Neuron (in vitro differentiated cells): Measurements from ENCODE around the gene EPO.
"Not testable (repeated sequence)": the region's sequence is repeated elsewhere in the genome, so short reads cannot be mapped to it uniquely, and the experiment has no call there.

ENCODE experiments used
- H2AFZ ChIP-seq: one replicate; pipeline ENCODE4 v1.6.1; 2013; ENCODE audit warnings: low read depth, mild to moderate bottlenecking, inconsistent platforms, low read length, moderate library complexity
- H3K27me3 ChIP-seq: one replicate; pipeline ENCODE4 v1.6.1; 2013; ENCODE audit warnings: low read length; ENCODE audit not compliant: insufficient read depth
- H3K36me3 ChIP-seq: one replicate; pipeline ENCODE4 v1.6.1; 2013; ENCODE audit warnings: low read length; ENCODE audit not compliant: insufficient read depth
- H3K4me1 ChIP-seq: one replicate; pipeline ENCODE4 v1.6.1; 2013; ENCODE audit warnings: low read length; ENCODE audit not compliant: insufficient read depth
- H3K4me3 ChIP-seq: 2 replicates; pipeline ENCODE4 v1.5.1; 2013; ENCODE audit warnings: mild to moderate bottlenecking, low read length, moderate library complexity
- H3K9me3 ChIP-seq: one replicate; pipeline ENCODE4 v1.6.1; 2013; ENCODE audit warnings: low read length

EPO gene

DNA sequence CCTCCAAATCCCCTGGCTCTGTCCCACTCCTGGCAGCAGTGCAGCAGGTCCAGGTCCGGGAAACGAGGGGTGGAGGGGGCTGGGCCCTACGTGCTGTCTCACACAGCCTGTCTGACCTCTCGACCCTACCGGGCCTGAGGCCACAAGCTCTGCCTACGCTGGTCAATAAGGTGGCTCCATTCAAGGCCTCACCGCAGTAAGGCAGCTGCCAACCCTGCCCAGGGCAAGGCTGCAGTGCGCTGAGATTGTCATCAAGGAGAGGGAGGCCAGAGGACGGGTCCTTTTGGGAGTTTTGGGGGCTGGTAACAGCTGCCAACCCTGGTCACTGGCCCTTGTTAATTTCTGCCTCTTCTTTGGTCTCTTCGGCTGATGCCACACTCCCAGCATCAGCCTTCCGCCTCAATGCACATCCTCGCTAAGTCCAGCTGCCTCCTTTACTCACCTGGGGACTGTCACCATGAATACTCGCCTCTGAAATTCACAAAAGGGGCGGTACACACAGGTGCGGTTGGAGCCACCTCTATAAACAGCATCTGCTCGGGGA lies 3.5 kb downstream of the EPO start:
- Histone ChIP-seq H3K4me3 (no peak overlapping the region), H3K36me3 (no peaks in the 10 kb centered on the region), H3K4me1 (no peaks in the 10 kb centered on the region), H2AFZ (no peak overlapping the region), H3K9me3 (no peaks in the 10 kb centered on the region), H3K27me3 (peaks cover 55% of the 10 kb centered on the region)

DNA sequence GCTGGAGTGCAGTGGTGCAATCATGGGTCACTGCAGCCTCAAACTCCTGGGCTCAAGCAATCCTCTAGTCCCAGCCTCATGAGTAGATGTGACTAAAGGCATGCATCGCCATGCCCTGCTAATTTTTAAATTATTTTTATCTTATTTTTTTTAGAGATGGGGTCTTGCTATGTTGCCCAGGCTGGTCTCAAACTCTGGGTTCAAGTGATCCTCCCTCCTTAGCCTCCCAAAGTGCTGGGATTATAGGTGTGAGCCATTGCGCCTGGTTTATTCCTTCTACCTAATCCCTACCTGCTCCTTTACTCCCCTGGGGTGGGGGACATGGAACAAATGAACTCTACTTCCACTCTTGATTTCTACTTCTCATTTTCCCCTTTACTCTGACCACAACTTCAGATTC lies 4.1 kb downstream of the EPO start:
- H3K9me3 ChIP-seq, H2AFZ ChIP-seq, H3K4me1 ChIP-seq, H3K36me3 ChIP-seq, H3K4me3 ChIP-seq: not testable (repeated sequence)
- H3K27me3 ChIP-seq, result peaks cover 53% of the 10 kb centered on the region

DNA sequence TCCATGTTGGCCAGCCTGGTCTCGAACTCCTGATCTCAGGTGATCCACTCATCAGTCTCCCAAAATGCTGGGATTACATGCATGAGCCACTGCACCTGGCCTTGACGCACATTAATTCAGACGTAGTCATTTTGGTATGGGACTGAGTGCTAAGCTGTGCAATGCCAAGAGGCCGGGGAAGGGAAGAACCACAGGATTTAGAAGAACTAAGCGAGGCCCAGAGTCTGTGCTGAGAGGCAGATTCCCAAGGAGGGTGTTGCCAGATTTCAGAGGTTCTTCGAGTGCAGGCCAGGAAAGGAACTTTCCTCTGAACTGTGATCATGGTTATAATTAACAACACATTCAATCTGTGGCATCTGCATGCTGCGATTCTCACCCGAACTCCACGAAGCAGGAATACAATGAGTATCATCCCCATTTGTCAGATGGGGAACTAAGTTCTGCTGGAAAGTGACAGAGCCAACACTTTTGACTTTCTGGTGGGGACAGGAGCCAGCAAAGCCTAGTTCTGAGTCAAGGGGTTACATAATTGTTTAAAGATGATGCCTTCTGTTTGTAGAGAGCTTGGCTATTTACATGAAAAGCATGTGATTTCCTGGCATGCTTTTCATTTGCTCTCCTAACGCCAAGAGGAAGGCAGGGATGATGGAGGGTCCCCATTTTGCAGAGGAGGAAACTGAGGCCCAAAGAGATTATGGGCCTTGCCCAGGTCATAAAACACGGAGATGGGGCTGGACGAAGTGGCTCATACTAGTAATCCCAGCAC lies 6.9 kb downstream of the EPO start:
- H3K4me1 ChIP-seq, result no peaks in the 10 kb centered on the region
- no peak overlapping the region for H3K4me3 ChIP-seq
- no peak overlapping the region for H2AFZ ChIP-seq
- H3K9me3 ChIP-seq, result no peaks in the 10 kb centered on the region
- no peaks in the 10 kb centered on the region for H3K36me3 ChIP-seq
- H3K27me3 ChIP-seq, result peaks cover 29% of the 10 kb centered on the region

GRCh38 chr7:100728196-100728595 lies 7.9 kb downstream of the EPO start:
- Histone ChIP-seq H2AFZ (no peak overlapping the region), H3K27me3 (peaks cover 22% of the 10 kb centered on the region), H3K9me3 (no peaks in the 10 kb centered on the region), H3K4me1 (no peaks in the 10 kb centered on the region), H3K4me3 (no peak overlapping the region), H3K36me3 (no peaks in the 10 kb centered on the region)

DNA sequence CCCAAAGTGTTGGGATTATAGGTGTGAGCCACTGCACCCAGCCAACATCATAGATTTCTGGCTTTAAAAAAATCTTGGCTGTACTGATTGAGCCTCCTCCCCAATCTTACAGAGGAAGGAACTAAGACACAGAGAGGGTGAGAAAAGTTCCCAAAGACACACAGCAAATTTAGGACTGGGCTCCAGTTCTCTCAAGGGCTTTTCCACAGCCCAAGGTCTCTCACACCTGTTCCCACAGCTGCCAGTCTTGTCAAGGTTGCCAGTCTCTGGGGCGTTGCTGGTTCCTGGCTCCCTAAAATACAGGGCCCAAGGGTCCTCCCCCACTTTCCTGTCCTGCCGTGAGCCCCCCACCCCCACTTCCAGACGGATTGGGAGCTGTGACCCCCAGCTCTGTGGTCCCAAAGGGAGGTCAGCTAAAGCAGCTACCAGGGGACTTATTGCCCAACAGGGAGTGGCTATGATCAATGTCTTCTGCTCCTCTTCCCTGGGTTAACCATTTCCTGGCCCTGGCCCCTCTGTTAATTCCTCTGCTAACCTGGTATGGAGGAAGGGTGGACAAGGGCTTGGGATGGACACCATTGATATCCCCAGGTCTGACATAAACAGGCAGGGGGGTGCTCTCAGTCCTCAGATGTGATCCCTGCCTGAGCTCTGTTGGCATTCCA lies 10.0 kb downstream of the EPO start:
- Histone ChIP-seq H3K9me3 (no peaks in the 10 kb centered on the region), H3K4me3 (no peak overlapping the region), H3K4me1 (no peaks in the 10 kb centered on the region), H3K27me3 (peaks cover 15% of the 10 kb centered on the region), H2AFZ (no peak overlapping the region), H3K36me3 (no peaks in the 10 kb centered on the region)

- no peak overlapping the region for H3K4me3 ChIP-seq
- no peak overlapping the region for H2AFZ ChIP-seq
- H3K4me1 ChIP-seq, result no peaks in the 10 kb centered on the region
- no peaks in the 10 kb centered on the region for H3K9me3 ChIP-seq
- H3K27me3 ChIP-seq, result peaks cover 15% of the 10 kb centered on the region
- no peaks in the 10 kb centered on the region for H3K36me3 ChIP-seq
Measured at GRCh38 chr7:100731937-100732636, 11.8 kb downstream of the EPO start.

- Histone ChIP-seq H2AFZ (no peak overlapping the region), H3K4me3 (no peak overlapping the region), H3K36me3 (no peaks in the 10 kb centered on the region), H3K27me3 (peaks cover 3% of the 10 kb centered on the region), H3K9me3 (peaks cover 2% of the 10 kb centered on the region), H3K4me1 (no peaks in the 10 kb centered on the region)
Measured at GRCh38 chr7:100735730-100736129, 15.5 kb downstream of the EPO start.

DNA sequence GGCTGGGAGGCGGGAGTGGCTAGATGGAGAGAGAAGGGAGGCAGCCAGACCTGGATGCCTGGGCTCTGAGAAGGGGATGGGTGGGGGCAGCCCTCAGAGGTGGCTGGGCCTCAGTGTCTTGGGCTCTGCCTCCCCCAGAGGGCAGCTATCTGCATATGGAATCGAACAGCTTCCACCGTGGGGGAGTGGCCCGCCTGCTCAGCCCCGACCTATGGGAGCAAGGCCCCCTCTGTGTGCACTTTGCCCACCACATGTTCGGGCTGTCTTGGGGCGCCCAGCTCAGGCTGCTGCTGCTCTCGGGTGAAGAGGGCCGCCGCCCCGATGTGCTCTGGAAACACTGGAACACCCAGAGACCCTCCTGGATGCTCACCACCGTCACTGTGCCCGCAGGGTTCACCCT lies 16.4 kb downstream of the EPO start:
- H3K27me3 ChIP-seq, result peaks cover 3% of the 10 kb centered on the region
- no peak overlapping the region for H2AFZ ChIP-seq
- peaks cover 2% of the 10 kb centered on the region for H3K9me3 ChIP-seq
- H3K36me3 ChIP-seq, result no peaks in the 10 kb centered on the region
- H3K4me1 ChIP-seq, result no peaks in the 10 kb centered on the region
- H3K4me3 ChIP-seq, result no peak overlapping the region

DNA sequence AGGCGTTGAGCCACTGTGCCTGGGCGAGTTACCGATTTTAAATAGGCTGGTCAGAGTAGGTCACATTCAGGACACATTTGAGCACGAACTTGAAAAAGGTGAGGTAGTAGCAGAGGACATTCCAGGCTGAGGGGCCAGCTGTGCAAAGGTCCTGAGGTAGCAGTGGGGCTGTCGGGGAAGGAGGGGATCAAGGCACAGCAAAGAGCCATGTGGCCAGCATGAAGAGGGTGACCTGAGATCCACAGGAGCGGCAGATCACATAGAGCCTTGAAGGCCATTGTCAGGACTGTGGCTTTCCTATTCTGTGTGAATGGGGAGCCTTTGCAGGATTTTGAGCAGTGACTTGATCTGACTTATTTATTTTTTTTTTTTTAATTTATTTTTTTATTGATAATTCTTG lies 19.7 kb downstream of the EPO start:
- Histone ChIP-seq H2AFZ (no peak overlapping the region), H3K27me3 (no peaks in the 10 kb centered on the region), H3K4me1 (no peaks in the 10 kb centered on the region), H3K9me3 (peaks cover 2% of the 10 kb centered on the region), H3K4me3 (no peak overlapping the region), H3K36me3 (no peaks in the 10 kb centered on the region)

GRCh38 chr7:100744605-100745004 lies 24.3 kb downstream of the EPO start:
- Histone ChIP-seq H3K27me3 (no peaks in the 10 kb centered on the region), H3K9me3 (peaks cover 2% of the 10 kb centered on the region), H3K4me3 (no peak overlapping the region), H3K4me1 (no peaks in the 10 kb centered on the region), H3K36me3 (no peaks in the 10 kb centered on the region), H2AFZ (no peak overlapping the region)

DNA sequence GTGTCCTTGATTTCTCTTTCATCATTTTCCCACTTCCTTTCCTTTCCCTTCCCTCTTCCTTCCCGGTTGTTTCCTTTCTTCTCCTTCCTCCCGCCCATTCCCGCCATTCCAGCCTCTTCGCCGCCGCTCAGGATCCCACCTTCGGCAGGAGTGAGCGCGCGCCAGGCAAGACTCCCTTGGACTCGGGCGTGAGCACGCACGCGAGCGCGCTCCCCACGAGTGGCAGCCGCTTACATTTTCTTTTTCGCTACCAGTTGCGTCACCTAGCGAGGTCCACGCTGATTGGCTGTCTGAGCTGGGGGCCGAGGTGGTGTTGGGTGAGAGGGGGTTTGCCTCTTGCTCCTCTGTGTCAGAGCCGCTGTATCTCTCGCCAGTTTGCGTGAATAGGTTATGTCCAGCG lies 24.9 kb downstream of the EPO start:
- Histone ChIP-seq H3K9me3 (no peaks in the 10 kb centered on the region), H3K36me3 (no peaks in the 10 kb centered on the region), H3K4me3 (no peak overlapping the region), H2AFZ (no peak overlapping the region), H3K27me3 (no peaks in the 10 kb centered on the region), H3K4me1 (no peaks in the 10 kb centered on the region)

- Histone ChIP-seq H3K9me3 (no peaks in the 10 kb centered on the region), H3K36me3 (no peaks in the 10 kb centered on the region), H3K4me3 (no peak overlapping the region), H2AFZ (no peak overlapping the region), H3K27me3 (peaks cover 3% of the 10 kb centered on the region), H3K4me1 (no peaks in the 10 kb centered on the region)
Measured at GRCh38 chr7:100752994-100753393, 32.7 kb downstream of the EPO start.

DNA sequence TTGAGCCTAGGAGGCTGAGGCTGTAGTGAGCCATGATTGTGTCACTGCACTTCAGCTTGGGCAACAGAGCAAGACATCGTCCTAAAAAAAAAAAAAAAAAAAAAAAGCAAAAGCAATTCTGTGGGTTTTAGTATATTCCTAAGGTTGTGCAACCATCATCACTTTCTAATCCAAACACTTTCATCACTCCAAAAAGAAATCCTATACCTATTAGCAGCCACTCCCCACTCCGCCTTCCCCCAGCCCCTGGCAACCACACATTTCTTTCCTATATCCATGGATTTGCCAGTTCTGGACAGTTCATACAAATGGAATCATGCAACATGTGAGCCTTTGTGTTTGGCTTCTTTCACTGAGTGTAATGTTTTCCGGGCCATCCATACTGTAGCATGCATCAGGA lies 33.5 kb downstream of the EPO start:
- Histone ChIP-seq H3K4me3 (no peak overlapping the region), H2AFZ (no peak overlapping the region), H3K27me3 (peaks cover 3% of the 10 kb centered on the region), H3K9me3 (no peaks in the 10 kb centered on the region), H3K4me1 (no peaks in the 10 kb centered on the region), H3K36me3 (no peaks in the 10 kb centered on the region)
